DND-41 (cell line): ENCODE data around the gene GPR39.

Experiments used
- EZH2 ChIP-seq: IDR thresholded peaks from 3 replicates; pipeline ENCODE4 v1.6.1; 2012; ENCODE audit warnings: borderline replicate concordance, low read depth, mild to moderate bottlenecking, moderate library complexity, low read length, inconsistent platforms; ENCODE audit not compliant: severe bottlenecking
- TF ChIP-seq, protein P1 (sequence below): IDR thresholded peaks from 2 replicates; pipeline ENCODE4 v1.5.1; 2012; ENCODE audit warnings: borderline replicate concordance, low read length, moderate library complexity, mild to moderate bottlenecking; ENCODE audit not compliant: poor library complexity, severe bottlenecking; ENCODE audit errors: extremely low read depth

DNA sequence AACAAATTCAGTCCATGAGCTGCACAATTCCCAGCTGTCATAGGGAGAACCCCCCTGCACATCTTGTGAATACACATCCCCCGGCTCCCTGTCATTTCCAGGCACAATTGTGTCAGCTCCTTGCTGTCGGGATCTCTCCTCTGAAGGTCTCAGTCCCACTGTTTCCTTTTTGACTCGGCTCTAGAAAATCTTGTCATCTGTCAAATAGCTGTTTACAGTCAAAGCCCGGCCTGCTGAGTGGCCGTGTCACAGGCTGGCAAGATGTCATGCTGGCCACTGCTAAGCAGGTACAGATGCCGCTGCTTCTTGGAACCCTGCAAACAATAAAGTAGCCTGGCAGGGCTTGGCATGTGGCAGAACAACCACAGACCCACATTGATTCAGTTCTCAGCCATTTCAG lies 191.7 kb downstream of the GPR39 start:
- TF ChIP-seq, protein P1, sequence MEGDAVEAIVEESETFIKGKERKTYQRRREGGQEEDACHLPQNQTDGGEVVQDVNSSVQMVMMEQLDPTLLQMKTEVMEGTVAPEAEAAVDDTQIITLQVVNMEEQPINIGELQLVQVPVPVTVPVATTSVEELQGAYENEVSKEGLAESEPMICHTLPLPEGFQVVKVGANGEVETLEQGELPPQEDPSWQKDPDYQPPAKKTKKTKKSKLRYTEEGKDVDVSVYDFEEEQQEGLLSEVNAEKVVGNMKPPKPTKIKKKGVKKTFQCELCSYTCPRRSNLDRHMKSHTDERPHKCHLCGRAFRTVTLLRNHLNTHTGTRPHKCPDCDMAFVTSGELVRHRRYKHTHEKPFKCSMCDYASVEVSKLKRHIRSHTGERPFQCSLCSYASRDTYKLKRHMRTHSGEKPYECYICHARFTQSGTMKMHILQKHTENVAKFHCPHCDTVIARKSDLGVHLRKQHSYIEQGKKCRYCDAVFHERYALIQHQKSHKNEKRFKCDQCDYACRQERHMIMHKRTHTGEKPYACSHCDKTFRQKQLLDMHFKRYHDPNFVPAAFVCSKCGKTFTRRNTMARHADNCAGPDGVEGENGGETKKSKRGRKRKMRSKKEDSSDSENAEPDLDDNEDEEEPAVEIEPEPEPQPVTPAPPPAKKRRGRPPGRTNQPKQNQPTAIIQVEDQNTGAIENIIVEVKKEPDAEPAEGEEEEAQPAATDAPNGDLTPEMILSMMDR, result no peak
- TF ChIP-seq EZH2, result no peak
